ENCODE measurements around the gene ZNF273. TPM values are rescaled to one million over a fixed set of nuclear protein-coding genes. Genes with fewer than 3 reads are reported as not detected.
"Not testable (repeated sequence)": the region's sequence is repeated elsewhere in the genome, so short reads cannot be mapped to it uniquely, and the experiment has no call there.

Gene ZNF273
- total RNA-seq, 1 experiment from 2014 or later, result 6.6 TPM

- H3K4me2 ChIP-seq (ENCODE audit: low read length), result no peak overlapping the region
- no peak overlapping the region for H3K4me3 ChIP-seq (replicated peaks in 1 of 2; ENCODE audit: low read depth in 1 of 2, low read length in 2 of 2)
- ChIA-PET CTCF (no interaction called here), RAD21 (ENCODE audit: low non-redundant PET in 1 of 2, low total read pairs in 2 of 2, uncharacterized antibody in 2 of 2, unreplicated experiment in 2 of 2) (no interaction called here), POLR2A (no interaction called here)
- no peaks in the 10 kb centered on the region for H3K27me3 ChIP-seq (ENCODE audit: insufficient read depth, low read length)
- ATAC-seq (no peak), DNase-seq (ENCODE audit: low read depth, low spot score) (no peak)
- H3K9me3 ChIP-seq (ENCODE audit: control insufficient read depth in 1 of 2, insufficient read depth in 1 of 2, low read depth in 1 of 2, low read length in 2 of 2), result no peaks in the 10 kb centered on the region
- H2AFZ ChIP-seq (ENCODE audit: low read depth, low read length, poor library complexity, severe bottlenecking), result no peak overlapping the region
- H3K27ac ChIP-seq (ENCODE audit: low read depth, low read length), result no peak overlapping the region
- TF ChIP-seq SP1 (IDR thresholded peaks at IDR 0.05; ENCODE audit: low read depth) (no peak), RAD21 (IDR thresholded peaks at IDR 0.05; ENCODE audit: low read depth) (no peak), SRF (IDR thresholded peaks at IDR 0.05; ENCODE audit: low read depth) (no peak), ZNF274 (IDR thresholded peaks at IDR 0.05; ENCODE audit: low read depth, low read length) (no peak), ELF1 (IDR thresholded peaks at IDR 0.05; ENCODE audit: borderline replicate concordance, low read depth) (no peak), ATF3 (IDR thresholded peaks at IDR 0.05) (no peak), POLR2A (IDR thresholded peaks at IDR 0.05; ENCODE audit: borderline replicate concordance, extremely low read depth, insufficient read depth, insufficient read length) (no peak), CBX3 (IDR thresholded peaks at IDR 0.05; ENCODE audit: low read depth) (no peak), SIN3A (IDR thresholded peaks at IDR 0.05; ENCODE audit: low read depth) (no peak), ZFX (IDR thresholded peaks at IDR 0.05) (no peak), YY1 (IDR thresholded peaks at IDR 0.05; ENCODE audit: extremely low read depth, insufficient replicate concordance, low read depth, low read length) (no peak), CEBPB (IDR thresholded peaks at IDR 0.05; ENCODE audit: low read depth) (no peak), ZBTB33 (IDR thresholded peaks at IDR 0.05; ENCODE audit: extremely low read depth, insufficient replicate concordance, low read length) (no peak), CTCF (IDR thresholded peaks at IDR 0.05 in 2 of 3, conservative IDR thresholded peaks at IDR 0.05 in 1 of 3; ENCODE audit: borderline replicate concordance in 1 of 3, insufficient read depth in 1 of 3, low read depth in 2 of 3, low read length in 2 of 3) (no peak), TCF7L2 (IDR thresholded peaks at IDR 0.05; ENCODE audit: borderline replicate concordance, extremely low read depth, insufficient read depth, insufficient read length) (no peak), POLR2AphosphoS5 (IDR thresholded peaks at IDR 0.05; ENCODE audit: low read depth, low read length) (no peak), EZH2phosphoT487 (IDR thresholded peaks at IDR 0.05; ENCODE audit: borderline replicate concordance) (no peak)
- H4K20me1 ChIP-seq (ENCODE audit: insufficient read depth), result no peaks in the 10 kb centered on the region
- H3K9ac ChIP-seq (ENCODE audit: low read length), result no peak overlapping the region
- intact Hi-C loops (cut with micrococcal nuclease), result no loop called here
- H3K4me1 ChIP-seq (ENCODE audit: control insufficient read depth in 1 of 2, insufficient read depth in 2 of 2, low read length in 2 of 2), result no peaks in the 10 kb centered on the region
- no peaks in the 10 kb centered on the region for H3K9me2 ChIP-seq (ENCODE audit: insufficient read depth)
- no peaks in the 10 kb centered on the region for H3K36me3 ChIP-seq (ENCODE audit: control insufficient read depth in 1 of 2, insufficient read depth in 2 of 2, low read length in 2 of 2)
- no peaks in the 10 kb centered on the region for H3K79me2 ChIP-seq (ENCODE audit: insufficient read depth, low read length)
- BruUV-seq (replicated peaks), result no TSS peak
Observed at GRCh38 chr7:64893401-64893800, 9.7 kb upstream of the ZNF273 start.

- BruUV-seq (replicated peaks); H3K9me2 ChIP-seq (ENCODE audit: insufficient read depth); H3K9ac ChIP-seq (ENCODE audit: low read length); ATAC-seq; H3K36me3 ChIP-seq (ENCODE audit: control insufficient read depth in 1 of 2, insufficient read depth in 2 of 2, low read length in 2 of 2); CTCF ChIA-PET; POLR2A ChIA-PET; DNase-seq (ENCODE audit: low read depth, low spot score); H3K9me3 ChIP-seq (ENCODE audit: control insufficient read depth in 1 of 2, insufficient read depth in 1 of 2, low read depth in 1 of 2, low read length in 2 of 2); RAD21 ChIA-PET (ENCODE audit: low non-redundant PET in 1 of 2, low total read pairs in 2 of 2, uncharacterized antibody in 2 of 2, unreplicated experiment in 2 of 2); H4K20me1 ChIP-seq (ENCODE audit: insufficient read depth); H3K27me3 ChIP-seq (ENCODE audit: insufficient read depth, low read length): not testable (repeated sequence)
- peaks cover 42% of the 10 kb centered on the region for H3K79me2 ChIP-seq (ENCODE audit: insufficient read depth, low read length)
- peak overlapping the region; percentile 68 for H2AFZ ChIP-seq (ENCODE audit: low read depth, low read length, poor library complexity, severe bottlenecking)
- H3K27ac ChIP-seq (ENCODE audit: low read depth, low read length), result peak overlapping the region; percentile 44; the same call in 1 of the 2 replicates
- H3K4me3 ChIP-seq (replicated peaks in 1 of 2; ENCODE audit: low read depth in 1 of 2, low read length in 2 of 2), result peak overlapping the region in 1 of 2 experiments; percentile 72; a peak in 3 of 4 replicates
- peaks cover 3 to 14% of the 10 kb centered on the region in 2 experiments; a peak in 3 of 4 replicates for H3K4me1 ChIP-seq (ENCODE audit: control insufficient read depth in 1 of 2, insufficient read depth in 2 of 2, low read length in 2 of 2)
- H3K4me2 ChIP-seq (ENCODE audit: low read length), result peak overlapping the region; percentile 86
- intact Hi-C loops (cut with micrococcal nuclease), result loop anchor here (2.0 kb wide), 1 partner anchor 236 kb away; the partner anchor contains the start of gene ZNF107
Observed at GRCh38 chr7:64902461-64902805, 640 bp upstream of the ZNF273 start.
